Thyroid gland (tissue), 4 donors: Measurements from ENCODE around the gene DGKQ. TPM values are rescaled to one million over a fixed set of nuclear protein-coding genes. Genes with fewer than 3 reads are reported as not detected.

Experiments
- DNase-seq, 2 donors: peaks; one replicate each; pipeline ENCODE4 v3.0.0-alpha.2; 2019
- H3K27ac ChIP-seq, 3 donors: fragments of 200-600 bp; sonication (generic); 1 replicate in 2 of 3; 2 replicates in 1 of 3; pipeline ENCODE4 v1.5.1; 2016 to 2019; ENCODE audit warnings: mild to moderate bottlenecking in 1 of 3, moderate library complexity in 1 of 3
- H3K27me3 ChIP-seq: fragments of 200-600 bp; sonication (generic); one replicate; pipeline ENCODE4 v1.5.1; 2019
- H3K36me3 ChIP-seq, 2 donors: fragments of 200-600 bp; sonication (generic); one replicate each; pipeline ENCODE4 v1.5.1; 2016 to 2019
- H3K4me1 ChIP-seq, 2 donors: fragments of 200-600 bp; sonication (generic); one replicate each; pipeline ENCODE4 v1.5.1; 2017 to 2019
- H3K4me3 ChIP-seq, 3 donors: fragments of 200-600 bp; sonication (generic); replicated peaks in 1 of 3; 1 replicate in 2 of 3; 2 replicates in 1 of 3; pipeline ENCODE4 v1.5.1; 2016; ENCODE audit warnings: mild to moderate bottlenecking in 1 of 3
- H3K9me3 ChIP-seq: fragments of 200-600 bp; sonication (generic); one replicate; pipeline ENCODE4 v1.5.1; 2017
- POLR2A ChIP-seq, 2 donors: fragments of 450-650 bp; IDR thresholded peaks; one replicate each; pipeline ENCODE4 v1.6.1; 2017; ENCODE audit warnings: antibody characterized with exemption in 2 of 2, mild to moderate bottlenecking in 2 of 2, moderate library complexity in 1 of 2
- WGBS, 2 donors: methylation state at CpG; one replicate each; pipeline ENCODE4 v1.1.5; 2017; 5-methylcytosine and 5-hydroxymethylcytosine counted together
- intact Hi-C: fragments of 100-400 bp; cut with DNase I; formaldehyde crosslinking; loops from one replicate; pipeline ENCODE4 v1.15.1; 2023
- total RNA-seq, 4 donors: library from RNA; depleted of rRNA; stranded (reverse); fragments of >200 nt; gene quantifications; one replicate each; pipeline ENCODE4 v1.2.3, GENCODE V29; 2016
- TF ChIP-seq, protein P1 (sequence below), 6 experiments: fragments of 200-600 bp in 3 of 6; fragments of 450-650 bp in 3 of 6; sonication (generic) in 3 of 6; IDR thresholded peaks; one replicate each; pipeline ENCODE4 v1.5.1; 2016 to 2019; ENCODE audit warnings: antibody characterized with exemption in 6 of 6, mild to moderate bottlenecking in 2 of 6, inconsistent platforms in 1 of 6, moderate library complexity in 1 of 6

DGKQ gene
- total RNA-seq, 4 donors from 2014 or later: 10.2 to 17.0 (median 11.6) TPM

DNA sequence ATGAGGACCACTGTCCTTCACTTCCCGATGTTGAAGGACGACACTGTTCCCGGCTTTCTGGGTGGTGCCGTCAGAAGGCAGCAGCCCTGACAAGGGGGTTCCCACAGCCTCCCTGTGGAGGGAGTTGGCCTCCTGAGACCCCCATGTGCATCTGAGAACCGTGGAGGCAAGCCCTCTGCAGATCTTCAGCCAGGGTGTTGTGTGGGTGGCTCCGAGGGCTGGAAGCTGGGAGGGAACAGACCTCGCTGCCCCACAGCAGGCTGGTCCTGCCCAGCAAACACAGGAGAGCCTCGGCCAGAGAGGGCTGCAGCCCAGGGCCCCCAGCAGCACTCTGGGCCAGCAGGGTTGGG, 16.2 kb downstream of the DGKQ start:
- Histone ChIP-seq H3K36me3 (peaks cover 13% of the 10 kb centered on the region in 2 donors), H3K9me3 (no peaks in the 10 kb centered on the region), H3K4me1 (no peaks in the 10 kb centered on the region), H3K27ac (no peak overlapping the region), H3K27me3 (no peaks in the 10 kb centered on the region), H3K4me3 (no peak overlapping the region)
- 84 to 87% methylated on average over 5 to 8 of the region's 8 CpGs for WGBS, 2 donors
- no peak for TF ChIP-seq POLR2A (IDR thresholded peaks at IDR 0.05)
- TF ChIP-seq, protein P1, sequence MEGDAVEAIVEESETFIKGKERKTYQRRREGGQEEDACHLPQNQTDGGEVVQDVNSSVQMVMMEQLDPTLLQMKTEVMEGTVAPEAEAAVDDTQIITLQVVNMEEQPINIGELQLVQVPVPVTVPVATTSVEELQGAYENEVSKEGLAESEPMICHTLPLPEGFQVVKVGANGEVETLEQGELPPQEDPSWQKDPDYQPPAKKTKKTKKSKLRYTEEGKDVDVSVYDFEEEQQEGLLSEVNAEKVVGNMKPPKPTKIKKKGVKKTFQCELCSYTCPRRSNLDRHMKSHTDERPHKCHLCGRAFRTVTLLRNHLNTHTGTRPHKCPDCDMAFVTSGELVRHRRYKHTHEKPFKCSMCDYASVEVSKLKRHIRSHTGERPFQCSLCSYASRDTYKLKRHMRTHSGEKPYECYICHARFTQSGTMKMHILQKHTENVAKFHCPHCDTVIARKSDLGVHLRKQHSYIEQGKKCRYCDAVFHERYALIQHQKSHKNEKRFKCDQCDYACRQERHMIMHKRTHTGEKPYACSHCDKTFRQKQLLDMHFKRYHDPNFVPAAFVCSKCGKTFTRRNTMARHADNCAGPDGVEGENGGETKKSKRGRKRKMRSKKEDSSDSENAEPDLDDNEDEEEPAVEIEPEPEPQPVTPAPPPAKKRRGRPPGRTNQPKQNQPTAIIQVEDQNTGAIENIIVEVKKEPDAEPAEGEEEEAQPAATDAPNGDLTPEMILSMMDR (IDR thresholded peaks at IDR 0.05): no peak
- DNase-seq: no peak
- intact Hi-C loops: no loop called here

DNA sequence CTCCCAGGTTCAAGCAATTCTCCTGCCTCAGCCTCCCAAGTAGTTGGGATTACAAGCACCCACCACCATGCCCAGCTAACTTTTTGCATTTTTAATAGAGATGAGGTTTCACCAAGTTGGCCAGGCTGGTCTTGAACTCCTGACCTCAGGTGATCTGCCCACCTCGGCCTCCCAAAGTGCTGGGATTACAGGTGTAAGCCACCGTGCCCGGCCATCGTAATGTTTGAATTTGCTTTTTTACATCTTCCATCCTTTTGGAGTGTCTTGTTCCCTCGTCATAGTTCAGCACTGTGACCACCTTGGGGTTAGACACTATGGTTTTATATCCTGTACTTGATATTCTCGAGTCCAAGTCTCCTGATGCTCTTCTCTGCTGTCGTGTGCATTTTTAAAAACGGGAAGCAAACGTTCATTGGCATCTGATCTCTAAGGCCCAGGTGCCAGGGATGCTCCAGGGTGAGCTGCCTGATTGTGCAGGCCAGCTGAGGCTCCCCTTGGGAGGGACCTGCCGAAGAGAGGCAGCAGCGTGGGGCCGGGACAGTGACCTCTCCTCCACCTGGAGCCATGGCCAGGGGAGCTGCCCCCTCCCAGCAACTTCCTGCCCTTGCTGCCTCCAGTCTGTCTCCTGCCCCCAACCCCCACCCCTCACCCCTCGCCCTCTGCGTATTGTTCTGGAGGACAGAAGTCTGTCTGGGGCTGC, 16.7 kb downstream of the DGKQ start:
- no peak overlapping the region for H3K27ac ChIP-seq
- no peaks in the 10 kb centered on the region for H3K4me1 ChIP-seq
- DNase-seq: no peak
- 83 to 86% methylated on average over 14 of the region's 14 CpGs for WGBS, 2 donors
- no peak for TF ChIP-seq POLR2A (IDR thresholded peaks at IDR 0.05)
- TF ChIP-seq, protein P1 (IDR thresholded peaks at IDR 0.05): no peak
- peaks cover 7 to 11% of the 10 kb centered on the region in 2 donors for H3K36me3 ChIP-seq
- no peaks in the 10 kb centered on the region for H3K9me3 ChIP-seq
- intact Hi-C loops: no loop called here
- H3K27me3 ChIP-seq: no peaks in the 10 kb centered on the region
- H3K4me3 ChIP-seq: no peak overlapping the region

DNA sequence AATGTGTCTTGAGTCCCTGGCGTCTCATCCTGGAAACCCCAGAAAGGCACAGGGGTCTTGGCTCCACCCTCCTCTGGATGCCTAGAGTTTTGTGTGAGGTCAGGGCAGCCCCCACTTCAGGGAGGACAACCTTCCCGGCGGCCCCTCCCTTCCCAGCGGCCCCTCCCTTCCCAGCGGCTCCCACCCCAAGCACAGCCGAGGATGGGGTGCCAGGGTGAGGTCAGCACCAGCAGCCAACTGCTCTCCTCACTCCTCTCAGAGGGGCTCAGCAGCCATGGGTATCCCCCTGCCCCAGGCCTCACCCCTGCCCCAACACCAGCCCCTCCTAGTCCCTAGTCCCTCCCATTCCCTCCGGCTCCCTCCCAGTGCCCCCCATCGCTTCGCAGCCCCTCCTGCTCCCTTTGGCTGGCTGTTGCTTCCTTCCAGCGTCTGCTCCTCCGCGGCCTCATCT, 17.4 kb downstream of the DGKQ start:
- intact Hi-C loops: no loop called here
- peaks cover 6 to 8% of the 10 kb centered on the region in 2 donors for H3K36me3 ChIP-seq
- no peak for DNase-seq

DNA sequence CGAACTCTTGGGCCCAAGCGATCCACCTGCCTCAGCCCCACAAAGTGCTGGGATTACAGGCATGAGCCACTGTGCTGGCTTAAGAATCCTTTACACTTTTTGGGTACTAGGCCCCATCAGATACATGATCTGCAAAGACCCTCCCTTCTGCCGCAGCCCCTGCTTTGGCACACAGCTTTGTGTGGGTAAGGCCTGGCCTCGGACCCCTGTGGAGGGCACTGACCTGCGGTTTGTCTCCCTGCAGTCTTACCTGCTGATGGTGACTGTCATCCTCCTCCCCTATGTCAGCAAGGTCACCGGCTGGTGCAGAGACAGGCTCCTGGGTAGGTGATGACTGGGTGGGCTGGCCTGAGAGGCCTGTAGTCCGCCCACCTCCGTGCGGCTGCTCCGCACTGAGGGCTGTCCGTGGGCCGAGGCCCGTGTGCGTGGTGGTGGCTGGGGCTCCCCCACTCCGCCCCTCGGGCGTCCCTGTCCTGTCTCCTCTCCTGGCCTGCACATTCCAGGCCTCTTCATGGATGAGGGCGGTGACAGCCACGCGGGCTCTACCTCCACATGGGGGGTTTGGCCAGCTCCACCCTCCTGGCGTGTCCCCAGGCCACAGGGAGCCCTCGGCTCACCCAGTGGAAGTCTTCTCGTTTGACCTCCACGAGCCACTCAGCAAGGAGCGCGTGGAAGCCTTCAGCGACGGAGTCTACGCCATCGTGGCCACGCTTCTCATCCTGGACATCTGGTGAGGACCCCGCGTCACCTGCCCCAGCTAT, 18.0 kb downstream of the DGKQ start:
- H3K9me3 ChIP-seq: no peaks in the 10 kb centered on the region
- intact Hi-C loops: no loop called here
- 94 to 97% methylated on average over 15 to 33 of the region's 33 CpGs for WGBS, 2 donors
- H3K36me3 ChIP-seq: peaks cover 6 to 8% of the 10 kb centered on the region in 2 donors
- H3K27me3 ChIP-seq: no peaks in the 10 kb centered on the region
- H3K4me1 ChIP-seq: no peaks in the 10 kb centered on the region
- no peak overlapping the region for H3K27ac ChIP-seq
- no peak overlapping the region for H3K4me3 ChIP-seq
- TF ChIP-seq, protein P1 (IDR thresholded peaks at IDR 0.05): no peak
- TF ChIP-seq POLR2A (IDR thresholded peaks at IDR 0.05): no peak
- DNase-seq: no peak

More for the DNA sequence above, 17.4 kb downstream of the DGKQ start:
- Histone ChIP-seq H3K9me3 (no peaks in the 10 kb centered on the region), H3K27me3 (no peaks in the 10 kb centered on the region), H3K27ac (no peak overlapping the region), H3K4me3 (no peak overlapping the region), H3K4me1 (no peaks in the 10 kb centered on the region)
- TF ChIP-seq, protein P1 (IDR thresholded peaks at IDR 0.05): no peak
- no peak for TF ChIP-seq POLR2A (IDR thresholded peaks at IDR 0.05)
- WGBS, 2 donors: 82 to 83% methylated on average over 11 to 12 of the region's 12 CpGs
